ENCODE measurements around the gene MICAL3. TPM values are rescaled to one million over a fixed set of nuclear protein-coding genes. Genes with fewer than 3 reads are reported as not detected.

Gene MICAL3
- total RNA-seq, 1 experiment from 2014 or later = 23.7 TPM

DNA sequence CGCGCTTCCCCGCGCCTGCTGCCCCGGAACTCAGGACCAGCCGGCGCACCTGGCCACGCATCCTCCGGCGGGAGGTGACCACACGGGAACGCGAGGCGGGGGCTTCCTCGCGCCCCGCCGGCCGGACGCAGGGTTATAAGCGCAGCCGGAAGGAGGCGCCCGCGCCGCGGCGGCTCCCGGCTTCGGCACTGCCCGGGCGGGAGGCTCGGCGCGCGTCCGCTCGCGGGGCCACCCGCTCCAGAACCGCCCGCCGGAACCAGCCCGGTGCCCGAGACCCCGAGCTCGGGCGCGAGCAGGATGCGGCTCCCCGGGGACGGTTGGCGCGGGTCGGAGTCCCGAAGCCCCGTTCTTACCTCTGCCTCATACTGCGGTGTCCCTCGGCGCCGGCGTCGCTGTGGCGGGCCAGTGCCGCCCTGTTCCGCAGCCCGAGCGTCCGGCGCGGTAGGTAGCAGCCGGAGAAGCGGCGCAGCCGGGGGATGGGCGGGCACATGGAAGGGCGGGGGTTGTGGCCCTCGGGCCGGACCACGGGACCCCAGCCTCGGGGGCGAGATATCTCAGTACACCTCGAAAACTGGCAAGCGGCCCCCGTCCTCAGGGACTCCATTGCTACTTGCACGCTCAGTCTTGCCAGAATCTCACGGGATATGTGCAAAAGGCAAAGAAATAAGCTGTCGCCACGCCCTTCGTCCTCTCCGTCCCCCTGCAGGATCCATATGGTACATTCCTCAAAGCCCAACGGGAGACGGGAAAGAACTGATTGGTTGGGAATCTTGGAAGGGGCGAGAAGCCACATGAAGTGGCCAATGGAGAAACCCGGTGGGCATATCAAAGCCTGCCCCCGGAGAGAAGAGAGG, 23.1 kb downstream of the MICAL3 start:
- CTCF ChIA-PET = interaction anchor here (0.6 to 1.7 kb wide), 3 partner anchors 22 to 75 kb away, joined by 3 to 12 read pairs (median 3); no protein-coding TSS in a partner anchor

DNA sequence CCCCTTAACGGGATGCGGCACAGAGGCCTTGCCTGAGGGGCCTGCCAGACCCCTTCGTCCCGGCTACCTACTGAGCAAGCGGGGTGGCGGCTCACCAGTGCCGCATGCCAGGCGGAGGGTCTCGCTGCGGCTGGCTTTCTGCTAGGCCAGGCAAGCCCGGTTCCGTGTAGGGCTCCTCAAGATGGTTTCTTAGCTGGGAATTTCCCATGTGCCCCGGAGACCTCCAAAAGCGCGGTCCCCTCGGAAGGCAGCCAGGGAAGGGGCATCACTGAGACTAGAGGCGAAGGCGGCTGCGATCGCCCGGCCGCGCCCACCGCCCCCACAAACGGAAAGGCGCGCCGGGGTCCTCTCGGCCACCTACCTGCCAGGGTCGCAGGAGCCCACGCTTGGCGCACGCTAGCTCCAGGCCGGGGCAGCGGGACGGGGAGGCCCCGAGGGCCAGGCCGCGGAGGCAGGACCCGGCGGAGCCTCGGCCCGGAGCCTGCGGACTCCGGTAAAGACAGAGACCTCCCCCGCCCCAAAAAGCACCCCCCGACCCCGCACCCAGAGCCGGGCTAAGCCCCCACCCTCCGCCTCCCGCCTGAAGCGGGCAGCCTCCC, 23.8 kb downstream of the MICAL3 start:
- H3K9me2 ChIP-seq (replicated peaks; ENCODE audit: low read length) = no peaks in the 10 kb centered on the region
- H3K4me2 ChIP-seq (ENCODE audit: low read length) = peak overlapping the region; percentile 96
- H2AFZ ChIP-seq (ENCODE audit: low read length) = 0 out of 2 replicates have a peak overlapping the region, but pooled peaks have one; percentile 48
- peaks cover 17% of the 10 kb centered on the region for H3K4me1 ChIP-seq (ENCODE audit: insufficient read depth, low read length)
- ATAC-seq (peak; percentile 6), DNase-seq (peak; percentile 9)
- H3K4me3 ChIP-seq (ENCODE audit: low read length) = peak overlapping the region; percentile 85
- TF ChIP-seq EZH2phosphoT487 (IDR thresholded peaks at IDR 0.05; ENCODE audit: borderline replicate concordance, low read length) (no peak), EZH2 (IDR thresholded peaks at IDR 0.05; ENCODE audit: low read length, unreplicated experiment) (no peak)
- TF ChIP-seq, protein P1, sequence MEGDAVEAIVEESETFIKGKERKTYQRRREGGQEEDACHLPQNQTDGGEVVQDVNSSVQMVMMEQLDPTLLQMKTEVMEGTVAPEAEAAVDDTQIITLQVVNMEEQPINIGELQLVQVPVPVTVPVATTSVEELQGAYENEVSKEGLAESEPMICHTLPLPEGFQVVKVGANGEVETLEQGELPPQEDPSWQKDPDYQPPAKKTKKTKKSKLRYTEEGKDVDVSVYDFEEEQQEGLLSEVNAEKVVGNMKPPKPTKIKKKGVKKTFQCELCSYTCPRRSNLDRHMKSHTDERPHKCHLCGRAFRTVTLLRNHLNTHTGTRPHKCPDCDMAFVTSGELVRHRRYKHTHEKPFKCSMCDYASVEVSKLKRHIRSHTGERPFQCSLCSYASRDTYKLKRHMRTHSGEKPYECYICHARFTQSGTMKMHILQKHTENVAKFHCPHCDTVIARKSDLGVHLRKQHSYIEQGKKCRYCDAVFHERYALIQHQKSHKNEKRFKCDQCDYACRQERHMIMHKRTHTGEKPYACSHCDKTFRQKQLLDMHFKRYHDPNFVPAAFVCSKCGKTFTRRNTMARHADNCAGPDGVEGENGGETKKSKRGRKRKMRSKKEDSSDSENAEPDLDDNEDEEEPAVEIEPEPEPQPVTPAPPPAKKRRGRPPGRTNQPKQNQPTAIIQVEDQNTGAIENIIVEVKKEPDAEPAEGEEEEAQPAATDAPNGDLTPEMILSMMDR (conservative IDR thresholded peaks at IDR 0.05; ENCODE audit: low read depth, low read length) = no peak
- H3K27me3 ChIP-seq (ENCODE audit: low read length) = no peaks in the 10 kb centered on the region
- CTCF ChIA-PET = interaction anchor here (0.6 to 1.7 kb wide), 3 partner anchors 23 to 76 kb away, joined by 3 to 12 read pairs (median 3); no protein-coding TSS in a partner anchor
- H3K79me2 ChIP-seq (ENCODE audit: low read length) = peaks cover 57% of the 10 kb centered on the region
- POLR2A ChIA-PET (ENCODE audit: unreplicated experiment) = no interaction called here
- peaks cover 11% of the 10 kb centered on the region; the same call in 1 of the 2 replicates for H4K20me1 ChIP-seq (ENCODE audit: low read length)
- H3K36me3 ChIP-seq (ENCODE audit: low read depth, low read length) = no peaks in the 10 kb centered on the region
- H3K9ac ChIP-seq (ENCODE audit: low read length) = peak overlapping the region; percentile 80
- H3K27ac ChIP-seq (ENCODE audit: low read length) = peak overlapping the region; percentile 77; the same call in 1 of the 2 replicates
- no TSS peak for BruUV-seq (replicated peaks)
- intact Hi-C loops (cut with micrococcal nuclease) = loop anchor here (1.0 kb wide), 1 partner anchor 76 kb away; no protein-coding TSS in a partner anchor
- no peaks in the 10 kb centered on the region for H3K9me3 ChIP-seq (ENCODE audit: low read length)
- no peaks in the 10 kb centered on the region for H3F3A ChIP-seq (ENCODE audit: low read length, unreplicated experiment)

More for the DNA sequence above, 23.1 kb downstream of the MICAL3 start:
- Histone ChIP-seq H3K4me1 (ENCODE audit: insufficient read depth, low read length) (peaks cover 17% of the 10 kb centered on the region), H3K9ac (ENCODE audit: low read length) (peak overlapping the region; percentile 80), H3K27ac (ENCODE audit: low read length) (peak overlapping the region; percentile 77), H3K9me3 (ENCODE audit: low read length) (no peaks in the 10 kb centered on the region), H3F3A (ENCODE audit: low read length, unreplicated experiment) (no peaks in the 10 kb centered on the region), H3K4me3 (ENCODE audit: low read length) (peak overlapping the region; percentile 85), H3K27me3 (ENCODE audit: low read length) (no peaks in the 10 kb centered on the region), H4K20me1 (ENCODE audit: low read length) (peaks cover 11% of the 10 kb centered on the region; the same call in 1 of the 2 replicates), H3K79me2 (ENCODE audit: low read length) (peaks cover 50% of the 10 kb centered on the region), H3K4me2 (ENCODE audit: low read length) (peak overlapping the region; percentile 96), H3K36me3 (ENCODE audit: low read depth, low read length) (no peaks in the 10 kb centered on the region), H3K9me2 (replicated peaks; ENCODE audit: low read length) (no peaks in the 10 kb centered on the region), H2AFZ (ENCODE audit: low read length) (peak overlapping the region; percentile 77)
- POLR2A ChIA-PET (ENCODE audit: unreplicated experiment) = no interaction called here
- BruUV-seq (replicated peaks) = no TSS peak
- TF ChIP-seq, protein P1 (conservative IDR thresholded peaks at IDR 0.05; ENCODE audit: low read depth, low read length) = peak; percentile 3; the same call in 1 of the 2 replicates
- TF ChIP-seq EZH2phosphoT487 (IDR thresholded peaks at IDR 0.05; ENCODE audit: borderline replicate concordance, low read length) = no peak
- DNase-seq = peak; percentile 93
- intact Hi-C loops (cut with micrococcal nuclease) = loop anchor here (1.0 kb wide), 1 partner anchor 75 kb away; no protein-coding TSS in a partner anchor
- peak; percentile 89 for ATAC-seq
